Upper lobe of left lung (tissue), 4 donors: ENCODE data around the gene DCAF6.

Experiments
- CTCF ChIP-seq, 6 experiments: fragments of 450-650 bp in 4 of 6; fragments of 200-600 bp in 2 of 6; sonication (generic) in 2 of 6; IDR thresholded peaks; one replicate each; pipeline ENCODE4 v1.5.1; 2016 to 2019; ENCODE audit warnings: antibody characterized with exemption in 6 of 6
- POLR2A ChIP-seq, 4 donors: fragments of 450-650 bp; IDR thresholded peaks; one replicate each; pipeline ENCODE4 v1.5.1; 2016 to 2017; ENCODE audit warnings: antibody characterized with exemption in 4 of 4, mild to moderate bottlenecking in 2 of 4

- TF ChIP-seq CTCF (IDR thresholded peaks at IDR 0.05) (no peak), POLR2A (IDR thresholded peaks at IDR 0.05) (no peak)
Measured at GRCh38 chr1:167987174-167987573, 50.7 kb downstream of the DCAF6 start.
